ENCODE measurements around the gene THADA. TPM values are rescaled to one million over a fixed set of nuclear protein-coding genes. Genes with fewer than 3 reads are reported as not detected.

THADA gene
- total RNA-seq, 2 experiments from 2014 or later, result 31.2 to 32.3 TPM

DNA sequence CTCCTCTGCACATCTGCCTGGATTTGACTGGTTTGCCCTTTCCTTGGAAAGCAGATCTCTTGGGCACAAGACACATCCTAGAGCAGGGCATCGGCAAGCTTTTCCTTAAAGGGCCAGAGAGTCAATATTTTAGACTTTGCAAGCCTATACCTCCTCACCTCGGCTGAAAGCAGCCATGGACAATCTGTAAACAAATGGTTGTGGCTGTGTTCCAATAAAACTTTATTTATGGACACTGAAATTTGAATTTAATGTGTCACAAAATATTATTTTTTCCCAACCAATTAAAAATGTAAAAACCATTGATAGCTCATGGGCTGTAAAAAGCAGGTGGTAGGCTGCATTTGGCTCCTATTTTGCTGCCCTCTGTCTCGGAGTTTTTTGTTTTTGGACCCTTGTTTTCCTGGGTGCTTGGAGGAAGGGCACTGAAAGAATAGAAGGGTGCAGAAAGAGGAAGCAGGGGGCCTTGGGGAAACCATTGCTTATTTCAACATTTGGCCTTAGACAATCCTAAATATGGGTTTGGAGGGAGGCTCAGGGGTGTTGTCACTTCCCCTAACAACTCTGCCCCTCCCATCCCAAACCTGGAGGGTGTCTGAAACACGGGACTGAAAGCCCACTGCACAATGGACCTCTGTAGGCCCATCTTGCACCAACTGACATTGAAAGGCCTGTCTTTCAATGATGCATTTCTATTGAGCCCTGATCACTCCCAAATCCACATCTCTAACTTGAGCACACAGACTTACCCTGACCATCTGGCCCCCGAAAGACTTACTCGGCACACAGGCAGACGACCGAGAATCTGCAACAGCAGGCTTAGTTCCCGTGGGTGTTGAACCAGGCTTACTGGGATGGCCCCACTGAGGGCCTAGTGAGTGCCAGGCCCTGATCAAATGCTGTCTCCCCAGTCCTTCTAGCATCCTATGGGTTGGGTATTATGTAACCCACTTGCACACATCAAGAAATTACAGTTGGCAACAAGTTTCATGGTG lies 362.3 kb downstream of the THADA start:
- peaks cover 6% of the 10 kb centered on the region; the same call in 1 of the 2 replicates for H3K36me3 ChIP-seq (ENCODE audit: insufficient read depth, low read length)
- no peaks in the 10 kb centered on the region for H3K9me3 ChIP-seq (ENCODE audit: low read length)
- H3K9me2 ChIP-seq (ENCODE audit: insufficient read depth, low read length), result no peaks in the 10 kb centered on the region
- H3K4me3 ChIP-seq (ENCODE audit: low read depth, low read length, poor library complexity, severe bottlenecking), result peak overlapping the region; percentile 3
- H3K27ac ChIP-seq (ENCODE audit: low read depth, low read length, poor library complexity, severe bottlenecking), result peak overlapping the region; percentile 45
- TF ChIP-seq EZH2phosphoT487 (IDR thresholded peaks at IDR 0.05; ENCODE audit: borderline replicate concordance, low read depth, low read length), result no peak
- TF ChIP-seq, protein P1, sequence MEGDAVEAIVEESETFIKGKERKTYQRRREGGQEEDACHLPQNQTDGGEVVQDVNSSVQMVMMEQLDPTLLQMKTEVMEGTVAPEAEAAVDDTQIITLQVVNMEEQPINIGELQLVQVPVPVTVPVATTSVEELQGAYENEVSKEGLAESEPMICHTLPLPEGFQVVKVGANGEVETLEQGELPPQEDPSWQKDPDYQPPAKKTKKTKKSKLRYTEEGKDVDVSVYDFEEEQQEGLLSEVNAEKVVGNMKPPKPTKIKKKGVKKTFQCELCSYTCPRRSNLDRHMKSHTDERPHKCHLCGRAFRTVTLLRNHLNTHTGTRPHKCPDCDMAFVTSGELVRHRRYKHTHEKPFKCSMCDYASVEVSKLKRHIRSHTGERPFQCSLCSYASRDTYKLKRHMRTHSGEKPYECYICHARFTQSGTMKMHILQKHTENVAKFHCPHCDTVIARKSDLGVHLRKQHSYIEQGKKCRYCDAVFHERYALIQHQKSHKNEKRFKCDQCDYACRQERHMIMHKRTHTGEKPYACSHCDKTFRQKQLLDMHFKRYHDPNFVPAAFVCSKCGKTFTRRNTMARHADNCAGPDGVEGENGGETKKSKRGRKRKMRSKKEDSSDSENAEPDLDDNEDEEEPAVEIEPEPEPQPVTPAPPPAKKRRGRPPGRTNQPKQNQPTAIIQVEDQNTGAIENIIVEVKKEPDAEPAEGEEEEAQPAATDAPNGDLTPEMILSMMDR (conservative IDR thresholded peaks at IDR 0.05; ENCODE audit: low read length), result no peak
- peaks cover 56% of the 10 kb centered on the region for H3K4me1 ChIP-seq (ENCODE audit: insufficient read depth, low read length, poor library complexity, severe bottlenecking)
- POLR2A ChIA-PET, result interaction anchor here (0.6 to 1.0 kb wide), 3 partner anchors 96 to 296 kb away, joined by 3 read pairs; no protein-coding TSS in a partner anchor
- H3K4me2 ChIP-seq (ENCODE audit: low read length), result peak overlapping the region; percentile 47
- no peaks in the 10 kb centered on the region for H3K79me2 ChIP-seq (ENCODE audit: insufficient read depth, low read depth, low read length)
- CTCF ChIA-PET (ENCODE audit: unreplicated experiment), result no interaction called here
- peak overlapping the region; percentile 27; the same call in 1 of the 2 replicates for H2AFZ ChIP-seq (ENCODE audit: low read length)
- peak; percentile 51 for DNase-seq (ENCODE audit: low spot score)
- no peaks in the 10 kb centered on the region for H4K20me1 ChIP-seq (ENCODE audit: insufficient read depth, low read length)
- BruUV-seq (replicated peaks), result no TSS peak
- intact Hi-C loops (cut with micrococcal nuclease; ENCODE audit: unreplicated experiment), result no loop called here

DNA sequence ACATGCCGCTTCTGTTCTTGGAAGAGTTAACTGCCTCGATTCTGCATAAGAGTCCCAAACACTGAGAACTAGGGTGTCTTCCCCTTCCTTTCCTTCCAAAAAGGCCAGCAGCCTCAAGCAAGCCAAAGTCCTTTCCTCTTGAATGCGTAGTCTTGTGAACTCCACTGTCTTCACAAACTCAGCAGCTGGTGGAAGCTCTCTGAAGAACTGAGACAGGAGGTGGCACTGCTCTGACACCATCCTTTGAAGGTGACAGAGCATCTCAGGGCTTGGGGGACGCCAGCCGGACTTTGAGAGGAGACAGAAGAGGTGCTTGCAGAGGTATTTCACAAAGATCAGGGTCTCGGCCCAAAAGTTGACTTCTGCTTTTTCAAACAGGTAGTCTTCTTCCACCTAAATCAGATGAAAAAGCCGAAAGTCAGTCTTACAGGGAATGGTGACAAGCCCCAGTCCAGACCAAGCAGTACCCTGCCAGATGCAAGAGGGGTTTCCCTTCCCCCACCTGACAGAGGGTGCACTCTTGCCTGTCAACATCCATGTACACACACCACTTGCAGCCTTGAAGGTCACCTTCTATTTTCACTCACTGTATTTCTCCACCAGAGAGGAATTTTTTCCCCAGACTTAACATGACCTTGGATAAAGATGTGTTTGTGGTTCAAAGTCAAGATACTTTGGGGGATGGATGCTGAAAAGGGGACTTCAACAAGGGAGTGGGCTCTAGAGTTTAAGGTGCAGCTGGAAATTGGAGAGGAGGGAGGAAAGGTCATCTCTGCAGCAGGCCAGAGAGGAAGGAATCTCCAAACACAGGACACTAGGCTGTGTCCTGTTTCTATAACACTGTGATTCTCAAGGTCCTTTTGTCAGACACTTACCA lies 364.6 kb downstream of the THADA start:
- Histone ChIP-seq H3K79me2 (ENCODE audit: insufficient read depth, low read depth, low read length) (peaks cover under 1% of the 10 kb centered on the region; the same call in 1 of the 2 replicates), H3K9me3 (ENCODE audit: low read length) (no peaks in the 10 kb centered on the region), H3K4me3 (ENCODE audit: low read depth, low read length, poor library complexity, severe bottlenecking) (peak overlapping the region; percentile 30), H3K27ac (ENCODE audit: low read depth, low read length, poor library complexity, severe bottlenecking) (peak overlapping the region; percentile 82), H4K20me1 (ENCODE audit: insufficient read depth, low read length) (no peaks in the 10 kb centered on the region), H3K36me3 (ENCODE audit: insufficient read depth, low read length) (peaks cover 6% of the 10 kb centered on the region; the same call in 1 of the 2 replicates), H3K4me1 (ENCODE audit: insufficient read depth, low read length, poor library complexity, severe bottlenecking) (peaks cover 67% of the 10 kb centered on the region), H3K4me2 (ENCODE audit: low read length) (peak overlapping the region; percentile 55), H2AFZ (ENCODE audit: low read length) (no peak overlapping the region), H3K9me2 (ENCODE audit: insufficient read depth, low read length) (no peaks in the 10 kb centered on the region)
- TF ChIP-seq EZH2phosphoT487 (IDR thresholded peaks at IDR 0.05; ENCODE audit: borderline replicate concordance, low read depth, low read length), result no peak
- TF ChIP-seq, protein P1 (conservative IDR thresholded peaks at IDR 0.05; ENCODE audit: low read length), result peak; percentile 49
- intact Hi-C loops (cut with micrococcal nuclease; ENCODE audit: unreplicated experiment), result loop anchor here (1.0 to 2.0 kb wide), 2 partner anchors 253 to 312 kb away; no protein-coding TSS in a partner anchor
- POLR2A ChIA-PET, result no interaction called here
- BruUV-seq (replicated peaks), result no TSS peak
- CTCF ChIA-PET (ENCODE audit: unreplicated experiment), result interaction anchor here (0.6 to 5.5 kb wide), 2 partner anchors 103 to 236 kb away, joined by 3 to 30 read pairs; no protein-coding TSS in a partner anchor
- peak; percentile 76 for DNase-seq (ENCODE audit: low spot score)

Measured in OCI-LY7 (cell line).